Ovary (tissue), 9 donors: ENCODE measurements around the gene GPRIN3. TPM values are rescaled to one million over a fixed set of nuclear protein-coding genes. Genes with fewer than 3 reads are reported as not detected.

Source experiments
- DNase-seq, 5 donors: peaks; one replicate each; pipeline ENCODE4 v3.0.0-alpha.2; 2019 to 2020
- H3K27ac ChIP-seq, 2 donors: fragments of 200-600 bp; one replicate each; pipeline versions ENCODE4 v1.5.1 to v1.8.0; 2019 to 2022
- H3K27me3 ChIP-seq: fragments of 200-600 bp; one replicate; pipeline ENCODE4 v1.8.0; 2022
- H3K36me3 ChIP-seq: fragments of 200-600 bp; sonication (generic); one replicate; pipeline ENCODE4 v1.5.1; 2019
- H3K4me1 ChIP-seq: one replicate; pipeline ENCODE4 v1.8.1; 2013; ENCODE audit warnings: mild to moderate bottlenecking, moderate library complexity; ENCODE audit not compliant: insufficient read depth
- H3K4me3 ChIP-seq: fragments of 200-600 bp; sonication (generic); one replicate; pipeline ENCODE4 v1.5.1; 2017
- H3K9me3 ChIP-seq, 2 donors: fragments of 200-600 bp in 1 of 2; sonication (generic) in 1 of 2; one replicate each; pipeline versions ENCODE4 v1.5.1 to v1.8.1; 2013 to 2019; ENCODE audit warnings: mild to moderate bottlenecking in 1 of 2, moderate library complexity in 1 of 2
- EP300 ChIP-seq: sonication (generic); formaldehyde crosslinking; IDR thresholded peaks from one replicate; pipeline ENCODE4 v1.6.1; 2017; ENCODE audit warnings: antibody characterized with exemption
- POLR2A ChIP-seq: fragments of 450-650 bp; IDR thresholded peaks from one replicate; pipeline ENCODE4 v1.6.1; 2017; ENCODE audit warnings: antibody characterized with exemption, mild to moderate bottlenecking, moderate library complexity
- WGBS, 3 donors: extraction: QIAGEN DNeasy Blood & Tissue Kit in 1 of 3; methylation state at CpG; one replicate each; pipeline versions ENCODE4 v1.1.5 to v1.1.7; 2013 to 2017; 5-methylcytosine and 5-hydroxymethylcytosine counted together
- intact Hi-C, 4 donors: fragments of 100-400 bp; cut with DNase I; formaldehyde crosslinking; loops; one replicate each; pipeline versions ENCODE4 v1.11.0 to v1.15.1; 2022 to 2023
- polyA plus RNA-seq, 2 donors: library from polyadenylated mRNA; stranded (reverse); fragments of 200-250 nt in 1 of 2; fragments of 350-450 nt in 1 of 2; fragmentation: Illumina TruSeq in 1 of 2; extraction: RNeasy Lipid Tissue Mini Kit (QIAGEN cat#74804) in 1 of 2; gene quantifications; one replicate each; pipeline ENCODE4 v1.2.3, GENCODE V29; 2013 to 2014
- total RNA-seq, 7 donors: library from RNA; depleted of rRNA in 2 of 7; stranded (reverse); fragments of >200 nt in 2 of 7; fragmentation: NEBNext Ultra II Directional in 3 of 7; extraction: Animal tissue kit (Norgen Biotek cat#: 25700) in 3 of 7; gene quantifications; one replicate each; pipeline versions ENCODE4 v1.1.0 to v1.2.4, GENCODE V29; 2016 to 2023
- TF ChIP-seq, protein P1 (sequence below), 3 donors: fragments of 450-650 bp in 2 of 3; fragments of 200-600 bp in 1 of 3; IDR thresholded peaks; one replicate each; pipeline versions ENCODE4 v1.5.1 to v1.8.0; 2016 to 2022; ENCODE audit warnings: antibody characterized with exemption in 3 of 3, mild to moderate bottlenecking in 1 of 3
- donor health status: DM: no; HTN: no; CAD: no; lungs with moderate emphysema.
- donor health status: DM: no; HTN: no; CAD: no.
- donor health status: Bipolar disorder and iron deficiency.
- donor health status: DM: yes; HTN: yes; CAD: no.
- donor health status: DM: no; HTN: no; CAD: no.
- donor health status: DM: yes; HTN: yes; CAD: no.

GPRIN3 gene
- total and polyA plus RNA-seq, 9 donors = 1.0 to 6.8 (median 3.7) TPM

GRCh38 chr4:89214308-89214707, 93.3 kb downstream of the GPRIN3 start:
- Histone ChIP-seq H3K27ac (no peak overlapping the region), H3K4me1 (no peaks in the 10 kb centered on the region)
- TF ChIP-seq, protein P1, sequence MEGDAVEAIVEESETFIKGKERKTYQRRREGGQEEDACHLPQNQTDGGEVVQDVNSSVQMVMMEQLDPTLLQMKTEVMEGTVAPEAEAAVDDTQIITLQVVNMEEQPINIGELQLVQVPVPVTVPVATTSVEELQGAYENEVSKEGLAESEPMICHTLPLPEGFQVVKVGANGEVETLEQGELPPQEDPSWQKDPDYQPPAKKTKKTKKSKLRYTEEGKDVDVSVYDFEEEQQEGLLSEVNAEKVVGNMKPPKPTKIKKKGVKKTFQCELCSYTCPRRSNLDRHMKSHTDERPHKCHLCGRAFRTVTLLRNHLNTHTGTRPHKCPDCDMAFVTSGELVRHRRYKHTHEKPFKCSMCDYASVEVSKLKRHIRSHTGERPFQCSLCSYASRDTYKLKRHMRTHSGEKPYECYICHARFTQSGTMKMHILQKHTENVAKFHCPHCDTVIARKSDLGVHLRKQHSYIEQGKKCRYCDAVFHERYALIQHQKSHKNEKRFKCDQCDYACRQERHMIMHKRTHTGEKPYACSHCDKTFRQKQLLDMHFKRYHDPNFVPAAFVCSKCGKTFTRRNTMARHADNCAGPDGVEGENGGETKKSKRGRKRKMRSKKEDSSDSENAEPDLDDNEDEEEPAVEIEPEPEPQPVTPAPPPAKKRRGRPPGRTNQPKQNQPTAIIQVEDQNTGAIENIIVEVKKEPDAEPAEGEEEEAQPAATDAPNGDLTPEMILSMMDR (IDR thresholded peaks at IDR 0.05) = no peak
- no peak for TF ChIP-seq POLR2A
- no peak for TF ChIP-seq EP300

DNA sequence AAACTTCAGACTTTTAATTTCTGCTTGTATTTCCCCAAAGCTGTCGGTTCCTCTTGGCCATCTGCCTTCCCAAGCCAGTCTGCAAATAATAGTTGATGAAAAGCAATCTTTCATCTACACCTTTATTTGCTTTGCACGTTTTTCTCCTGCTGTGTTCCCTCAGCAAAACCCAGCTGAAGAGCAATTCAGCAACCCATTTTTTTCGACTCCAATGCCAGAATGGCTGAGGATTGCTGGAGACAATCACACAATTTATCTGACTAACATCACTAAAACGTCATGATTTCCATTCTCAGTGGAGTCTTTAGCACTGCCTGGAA, 94.3 kb downstream of the GPRIN3 start:
- Histone ChIP-seq H3K27ac (no peak overlapping the region), H3K4me1 (no peaks in the 10 kb centered on the region), H3K4me3 (no peak overlapping the region), H3K36me3 (no peaks in the 10 kb centered on the region), H3K9me3 (no peaks in the 10 kb centered on the region), H3K27me3 (no peaks in the 10 kb centered on the region)
- TF ChIP-seq POLR2A (no peak), EP300 (no peak)
- TF ChIP-seq, protein P1 (IDR thresholded peaks at IDR 0.05) = no peak
- no peak for DNase-seq
- intact Hi-C loops = no loop called here
- WGBS, 3 donors = 52 to 60% (median 55%) methylated on average over 4 of the region's 4 CpGs

More at GRCh38 chr4:89214308-89214707, 93.3 kb downstream of the GPRIN3 start:
- no peak for DNase-seq
- intact Hi-C loops = no loop called here
- Histone ChIP-seq H3K4me3 (no peak overlapping the region), H3K36me3 (no peaks in the 10 kb centered on the region), H3K9me3 (no peaks in the 10 kb centered on the region), H3K27me3 (no peaks in the 10 kb centered on the region)
- WGBS, 3 donors = 95 to 100% (median 98%) methylated on average over 1 of the region's 1 CpG

- 26 to 45% (median 37%) methylated on average over 4 of the region's 4 CpGs for WGBS, 3 donors
- H3K9me3 ChIP-seq = no peaks in the 10 kb centered on the region
- no peaks in the 10 kb centered on the region for H3K4me1 ChIP-seq
- H3K27ac ChIP-seq = no peak overlapping the region
- H3K36me3 ChIP-seq = no peaks in the 10 kb centered on the region
- intact Hi-C loops = no loop called here
- H3K27me3 ChIP-seq = no peaks in the 10 kb centered on the region
- TF ChIP-seq, protein P1 (IDR thresholded peaks at IDR 0.05) = no peak
- TF ChIP-seq EP300 = no peak
- TF ChIP-seq POLR2A = no peak
- no peak for DNase-seq
- no peak overlapping the region for H3K4me3 ChIP-seq
Measured at GRCh38 chr4:89212666-89213381, 94.8 kb downstream of the GPRIN3 start.

DNA sequence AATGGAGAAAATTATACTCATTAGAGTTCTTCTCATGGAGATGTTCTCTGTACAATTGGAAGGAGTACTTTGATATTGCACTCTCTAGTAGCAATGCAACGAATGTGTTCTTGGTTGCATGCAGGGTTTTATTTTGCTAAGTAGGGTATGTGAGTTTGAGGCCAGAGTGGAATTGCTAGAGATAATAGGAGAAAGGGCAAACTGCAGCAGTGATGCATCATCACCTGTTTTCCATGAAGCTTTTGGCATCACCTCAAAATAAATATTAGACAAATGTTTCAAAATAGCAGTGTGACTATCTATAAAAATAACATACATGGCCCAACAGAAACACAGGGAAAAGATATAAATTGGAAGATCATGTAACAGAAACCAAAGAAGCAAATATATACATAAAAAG, 103.0 kb downstream of the GPRIN3 start:
- WGBS, 3 donors = 18 to 36% (median 24%) methylated on average over 1 of the region's 1 CpG

More for the DNA sequence above, 103.0 kb downstream of the GPRIN3 start:
- H3K36me3 ChIP-seq = no peaks in the 10 kb centered on the region
- intact Hi-C loops = no loop called here
- H3K27ac ChIP-seq = no peak overlapping the region
- DNase-seq = no peak
- H3K4me1 ChIP-seq = no peaks in the 10 kb centered on the region
- TF ChIP-seq EP300 (no peak), POLR2A (no peak)
- TF ChIP-seq, protein P1 (IDR thresholded peaks at IDR 0.05) = no peak
- no peaks in the 10 kb centered on the region for H3K27me3 ChIP-seq
- H3K9me3 ChIP-seq = no peaks in the 10 kb centered on the region
- no peak overlapping the region for H3K4me3 ChIP-seq
